SK-N-SH treated with all-trans-retinoic acid at 6 μM for 48 hours (cell line): Measurements from ENCODE around the gene ELMO1.

Experiments used
- ATAC-seq: fragments of 200-7000 bp; cut with Tn5 transposase; 3 replicates; pipeline ENCODE4 v1.9.1; 2020; ENCODE audit warnings: mild to moderate bottlenecking, moderate library complexity
- CREB5 ChIP-seq: fragments of 250-450 bp; sonication (Bioruptor Pico); IDR thresholded peaks from 2 replicates; pipeline ENCODE4 v1.5.1; 2020; ENCODE audit warnings: low read depth, mild to moderate bottlenecking, moderate library complexity
- CSDC2 ChIP-seq: fragments of 250-450 bp; sonication (Bioruptor Pico); IDR thresholded peaks from 2 replicates; pipeline ENCODE4 v1.5.0; 2020; ENCODE audit warnings: mild to moderate bottlenecking, moderate library complexity
- CSRNP3 ChIP-seq: fragments of 250-450 bp; sonication (Bioruptor Pico); IDR thresholded peaks from 2 replicates; pipeline ENCODE4 v1.5.1; 2021; ENCODE audit warnings: mild to moderate bottlenecking, moderate library complexity
- ESRRG ChIP-seq: fragments of 250-450 bp; sonication (Bioruptor Pico); IDR thresholded peaks from 2 replicates; pipeline ENCODE4 v1.6.1; 2021; ENCODE audit warnings: mild to moderate bottlenecking
- ISL1 ChIP-seq: fragments of 250-450 bp; sonication (Bioruptor Pico); IDR thresholded peaks from 2 replicates; pipeline ENCODE4 v2.1.2; 2022; ENCODE audit warnings: mild to moderate bottlenecking, moderate library complexity
- PPARA ChIP-seq: fragments of 250-450 bp; sonication (Bioruptor Pico); IDR thresholded peaks from 2 replicates; pipeline ENCODE4 v1.5.0; 2020; ENCODE audit warnings: mild to moderate bottlenecking, borderline replicate concordance
- RARB ChIP-seq: fragments of 250-450 bp; sonication (Bioruptor Pico); IDR thresholded peaks from 2 replicates; pipeline ENCODE4 v1.8.0; 2021; ENCODE audit warnings: mild to moderate bottlenecking, moderate library complexity
- SNAI2 ChIP-seq: fragments of 250-450 bp; sonication (Bioruptor Pico); IDR thresholded peaks from 2 replicates; pipeline ENCODE4 v1.5.0; 2020; ENCODE audit warnings: mild to moderate bottlenecking, moderate library complexity
- TCF4 ChIP-seq: fragments of 250-450 bp; sonication (Bioruptor Pico); IDR thresholded peaks from 2 replicates; pipeline ENCODE4 v1.8.0; 2021; ENCODE audit warnings: mild to moderate bottlenecking, moderate library complexity, borderline replicate concordance
- TOX ChIP-seq: fragments of 250-450 bp; sonication (Bioruptor Pico); IDR thresholded peaks from 2 replicates; pipeline ENCODE4 v1.8.0; 2021; ENCODE audit warnings: mild to moderate bottlenecking, moderate library complexity, borderline replicate concordance
- TSHZ2 ChIP-seq: fragments of 250-450 bp; sonication (Bioruptor Pico); IDR thresholded peaks from 2 replicates; pipeline ENCODE4 v1.5.0; 2020; ENCODE audit warnings: mild to moderate bottlenecking, moderate library complexity
- ZC3H10 ChIP-seq: fragments of 250-450 bp; sonication (Bioruptor Pico); IDR thresholded peaks from 2 replicates; pipeline ENCODE4 v1.5.1; 2021; ENCODE audit warnings: mild to moderate bottlenecking, moderate library complexity
- ZFP3 ChIP-seq: fragments of 250-450 bp; sonication (Bioruptor Pico); IDR thresholded peaks from 2 replicates; pipeline ENCODE4 v1.5.0; 2020; ENCODE audit warnings: mild to moderate bottlenecking, moderate library complexity
- ZFP30 ChIP-seq: fragments of 450-650 bp; formaldehyde crosslinking; IDR thresholded peaks from 2 replicates; pipeline ENCODE4 v1.5.0; 2022; ENCODE audit warnings: mild to moderate bottlenecking, moderate library complexity
- ZNF565 ChIP-seq: fragments of 450-650 bp; formaldehyde crosslinking; conservative IDR thresholded peaks from 2 replicates; pipeline ENCODE4 v1.5.0; 2020; ENCODE audit warnings: low read depth, mild to moderate bottlenecking, moderate library complexity
- ZNF70 ChIP-seq: fragments of 450-650 bp; formaldehyde crosslinking; IDR thresholded peaks from 2 replicates; pipeline ENCODE4 v1.5.0; 2020; ENCODE audit warnings: mild to moderate bottlenecking, moderate library complexity
- ZNF8 ChIP-seq: fragments of 450-650 bp; formaldehyde crosslinking; IDR thresholded peaks from 2 replicates; pipeline ENCODE4 v1.5.0; 2020; ENCODE audit warnings: mild to moderate bottlenecking, moderate library complexity
- TF ChIP-seq, protein P1 (sequence below): fragments of 250-450 bp; sonication (Bioruptor Pico); IDR thresholded peaks from 2 replicates; pipeline ENCODE4 v1.8.0; 2021; ENCODE audit warnings: low read depth, mild to moderate bottlenecking, moderate library complexity, borderline replicate concordance
- TF ChIP-seq, protein P2 (sequence below): fragments of 250-450 bp; sonication (Bioruptor Pico); IDR thresholded peaks from 2 replicates; pipeline ENCODE4 v1.8.0; 2020; ENCODE audit warnings: mild to moderate bottlenecking, moderate library complexity, borderline replicate concordance

Gene ELMO1

DNA sequence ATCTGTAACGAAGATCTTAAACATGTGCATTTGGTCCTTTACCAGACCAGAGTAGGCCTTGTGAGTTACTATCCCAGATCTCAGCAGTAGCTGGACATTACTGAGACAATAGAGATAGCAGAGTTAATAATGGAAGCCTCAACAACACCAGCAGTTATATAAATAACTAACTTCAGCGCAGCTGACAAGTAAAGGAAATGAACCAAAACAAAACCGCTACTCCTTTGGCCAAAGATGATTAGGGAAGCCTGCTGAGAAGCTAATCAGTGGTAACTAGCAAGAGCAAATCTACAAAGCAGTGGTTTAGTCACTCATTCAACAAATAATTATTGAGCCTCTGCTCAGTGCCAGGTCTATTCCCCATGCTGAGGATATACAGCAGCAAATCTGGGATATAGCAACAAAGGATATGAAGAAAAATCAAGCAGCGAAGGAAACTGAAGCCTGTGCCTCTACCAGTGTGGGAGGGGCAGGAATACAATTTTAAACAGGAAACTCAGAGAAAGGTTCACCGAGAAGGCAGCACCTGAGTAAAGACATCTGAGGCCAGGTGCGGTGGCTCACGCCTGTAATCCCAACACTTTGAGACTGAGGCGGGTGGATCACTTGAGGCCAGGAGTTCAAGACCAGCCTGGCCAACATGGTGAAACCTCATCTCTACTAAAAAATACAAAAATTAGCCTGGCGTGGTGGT, 103.6 kb downstream of the ELMO1 start:
- ATAC-seq, result no peak
- TF ChIP-seq ZNF565 (CRISPR knock-in tag), result no peak
- TF ChIP-seq ISL1 (CRISPR knock-in tag), result no peak
- no peak for TF ChIP-seq ESRRG
- no peak for TF ChIP-seq RARB (CRISPR knock-in tag)
- no peak for TF ChIP-seq TOX
- no peak for TF ChIP-seq ZNF8 (CRISPR knock-in tag)
- no peak for TF ChIP-seq TSHZ2
- TF ChIP-seq CSDC2 (CRISPR knock-in tag), result no peak
- TF ChIP-seq, protein P1, sequence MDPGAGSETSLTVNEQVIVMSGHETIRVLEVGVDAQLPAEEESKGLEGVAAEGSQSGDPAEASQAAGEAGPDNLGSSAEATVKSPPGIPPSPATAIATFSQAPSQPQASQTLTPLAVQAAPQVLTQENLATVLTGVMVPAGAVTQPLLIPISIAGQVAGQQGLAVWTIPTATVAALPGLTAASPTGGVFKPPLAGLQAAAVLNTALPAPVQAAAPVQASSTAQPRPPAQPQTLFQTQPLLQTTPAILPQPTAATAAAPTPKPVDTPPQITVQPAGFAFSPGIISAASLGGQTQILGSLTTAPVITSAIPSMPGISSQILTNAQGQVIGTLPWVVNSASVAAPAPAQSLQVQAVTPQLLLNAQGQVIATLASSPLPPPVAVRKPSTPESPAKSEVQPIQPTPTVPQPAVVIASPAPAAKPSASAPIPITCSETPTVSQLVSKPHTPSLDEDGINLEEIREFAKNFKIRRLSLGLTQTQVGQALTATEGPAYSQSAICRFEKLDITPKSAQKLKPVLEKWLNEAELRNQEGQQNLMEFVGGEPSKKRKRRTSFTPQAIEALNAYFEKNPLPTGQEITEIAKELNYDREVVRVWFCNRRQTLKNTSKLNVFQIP (CRISPR knock-in tag), result no peak
- no peak; the same call in 1 of the 2 replicates for TF ChIP-seq TCF4 (CRISPR knock-in tag)
- no peak for TF ChIP-seq CSRNP3 (CRISPR knock-in tag)
- no peak for TF ChIP-seq SNAI2
- no peak for TF ChIP-seq ZNF70
- TF ChIP-seq, protein P2, sequence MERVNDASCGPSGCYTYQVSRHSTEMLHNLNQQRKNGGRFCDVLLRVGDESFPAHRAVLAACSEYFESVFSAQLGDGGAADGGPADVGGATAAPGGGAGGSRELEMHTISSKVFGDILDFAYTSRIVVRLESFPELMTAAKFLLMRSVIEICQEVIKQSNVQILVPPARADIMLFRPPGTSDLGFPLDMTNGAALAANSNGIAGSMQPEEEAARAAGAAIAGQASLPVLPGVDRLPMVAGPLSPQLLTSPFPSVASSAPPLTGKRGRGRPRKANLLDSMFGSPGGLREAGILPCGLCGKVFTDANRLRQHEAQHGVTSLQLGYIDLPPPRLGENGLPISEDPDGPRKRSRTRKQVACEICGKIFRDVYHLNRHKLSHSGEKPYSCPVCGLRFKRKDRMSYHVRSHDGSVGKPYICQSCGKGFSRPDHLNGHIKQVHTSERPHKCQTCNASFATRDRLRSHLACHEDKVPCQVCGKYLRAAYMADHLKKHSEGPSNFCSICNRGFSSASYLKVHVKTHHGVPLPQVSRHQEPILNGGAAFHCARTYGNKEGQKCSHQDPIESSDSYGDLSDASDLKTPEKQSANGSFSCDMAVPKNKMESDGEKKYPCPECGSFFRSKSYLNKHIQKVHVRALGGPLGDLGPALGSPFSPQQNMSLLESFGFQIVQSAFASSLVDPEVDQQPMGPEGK (CRISPR knock-in tag), result no peak
- TF ChIP-seq CREB5 (CRISPR knock-in tag), result no peak
- TF ChIP-seq ZFP30 (CRISPR knock-in tag), result no peak
- TF ChIP-seq ZFP3, result no peak
- TF ChIP-seq PPARA, result no peak

GRCh38 chr7:37342688-37343471, 105.8 kb downstream of the ELMO1 start:
- TF ChIP-seq TSHZ2 (no peak), CREB5 (CRISPR knock-in tag) (no peak), ZC3H10 (CRISPR knock-in tag) (no peak), ZNF70 (no peak), TCF4 (CRISPR knock-in tag) (peak; percentile 48; the same call in 1 of the 2 replicates), RARB (CRISPR knock-in tag) (no peak), CSRNP3 (CRISPR knock-in tag) (no peak), SNAI2 (no peak)
- TF ChIP-seq, protein P1 (CRISPR knock-in tag), result no peak

More at GRCh38 chr7:37342688-37343471, 105.8 kb downstream of the ELMO1 start:
- peak; percentile 25; the same call in 1 of the 3 replicates for ATAC-seq
